H1 (cell line): ENCODE results near the gene OR7D2.

Source experiments
- BRCA1 ChIP-seq: IDR thresholded peaks from 2 replicates; pipeline ENCODE4 v1.6.1; 2012; ENCODE audit warnings: low read depth, low read length, improper control_type of control experiment
- CREB1 ChIP-seq: IDR thresholded peaks from 2 replicates; pipeline ENCODE4 v1.6.1; 2012; ENCODE audit warnings: inconsistent platforms
- EZH2 ChIP-seq: fragments of 200-600 bp; sonication (generic); IDR thresholded peaks from 2 replicates; pipeline ENCODE4 v1.7.1; 2012; ENCODE audit warnings: low read depth, mild to moderate bottlenecking, moderate library complexity, low read length, inconsistent platforms; ENCODE audit not compliant: severe bottlenecking
- POLR2A ChIP-seq, 2 experiments: IDR thresholded peaks; 1 replicate in 1 of 2; 2 replicates in 1 of 2; pipeline ENCODE4 v1.6.1; 2011; ENCODE audit warnings: low read depth in 2 of 2, low read length in 2 of 2, mild to moderate bottlenecking in 2 of 2; ENCODE audit errors: control extremely low read depth in 1 of 2
- SUZ12 ChIP-seq: fragments of 200-600 bp; sonication (generic); IDR thresholded peaks from 2 replicates; pipeline ENCODE4 v1.6.1; 2012; ENCODE audit warnings: mild to moderate bottlenecking, inconsistent platforms, low read length, moderate library complexity, mixed read lengths
- TF ChIP-seq, protein P1 (sequence below), 3 experiments: IDR thresholded peaks; 1 replicate in 2 of 3; 2 replicates in 1 of 3; pipeline versions ENCODE4 v1.5.1 to v1.6.1; 2011; ENCODE audit warnings: low read length in 3 of 3, mild to moderate bottlenecking in 3 of 3, inconsistent platforms in 2 of 3, low read depth in 1 of 3, moderate library complexity in 1 of 3; ENCODE audit not compliant: insufficient read depth in 1 of 3; ENCODE audit errors: control extremely low read depth in 1 of 3

GRCh38 chr19:9150650-9151049 lies 28.1 kb upstream of the OR7D2 start:
- TF ChIP-seq POLR2A (IDR thresholded peaks at IDR 0.05; ENCODE audit: control extremely low read depth in 1 of 2, low read depth in 2 of 2, low read length in 2 of 2) (no peak), EZH2 (no peak), CREB1 (no peak), BRCA1 (no peak), SUZ12 (no peak)
- TF ChIP-seq, protein P1, sequence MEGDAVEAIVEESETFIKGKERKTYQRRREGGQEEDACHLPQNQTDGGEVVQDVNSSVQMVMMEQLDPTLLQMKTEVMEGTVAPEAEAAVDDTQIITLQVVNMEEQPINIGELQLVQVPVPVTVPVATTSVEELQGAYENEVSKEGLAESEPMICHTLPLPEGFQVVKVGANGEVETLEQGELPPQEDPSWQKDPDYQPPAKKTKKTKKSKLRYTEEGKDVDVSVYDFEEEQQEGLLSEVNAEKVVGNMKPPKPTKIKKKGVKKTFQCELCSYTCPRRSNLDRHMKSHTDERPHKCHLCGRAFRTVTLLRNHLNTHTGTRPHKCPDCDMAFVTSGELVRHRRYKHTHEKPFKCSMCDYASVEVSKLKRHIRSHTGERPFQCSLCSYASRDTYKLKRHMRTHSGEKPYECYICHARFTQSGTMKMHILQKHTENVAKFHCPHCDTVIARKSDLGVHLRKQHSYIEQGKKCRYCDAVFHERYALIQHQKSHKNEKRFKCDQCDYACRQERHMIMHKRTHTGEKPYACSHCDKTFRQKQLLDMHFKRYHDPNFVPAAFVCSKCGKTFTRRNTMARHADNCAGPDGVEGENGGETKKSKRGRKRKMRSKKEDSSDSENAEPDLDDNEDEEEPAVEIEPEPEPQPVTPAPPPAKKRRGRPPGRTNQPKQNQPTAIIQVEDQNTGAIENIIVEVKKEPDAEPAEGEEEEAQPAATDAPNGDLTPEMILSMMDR (IDR thresholded peaks at IDR 0.05; ENCODE audit: control extremely low read depth in 1 of 3, insufficient read depth in 1 of 3, low read depth in 1 of 3, low read length in 3 of 3), result no peak
